Thyroid gland (tissue), 4 donors: ENCODE data around the gene LZTS2. TPM values are rescaled to one million over a fixed set of nuclear protein-coding genes. Genes with fewer than 3 reads are reported as not detected.

Source experiments
- DNase-seq, 2 donors: peaks; one replicate each; pipeline ENCODE4 v3.0.0-alpha.2; 2019
- H3K27ac ChIP-seq, 3 donors: fragments of 200-600 bp; sonication (generic); 1 replicate in 2 of 3; 2 replicates in 1 of 3; pipeline ENCODE4 v1.5.1; 2016 to 2019; ENCODE audit warnings: mild to moderate bottlenecking in 1 of 3, moderate library complexity in 1 of 3
- H3K27me3 ChIP-seq: fragments of 200-600 bp; sonication (generic); one replicate; pipeline ENCODE4 v1.5.1; 2019
- H3K36me3 ChIP-seq, 2 donors: fragments of 200-600 bp; sonication (generic); one replicate each; pipeline ENCODE4 v1.5.1; 2016 to 2019
- H3K4me1 ChIP-seq, 2 donors: fragments of 200-600 bp; sonication (generic); one replicate each; pipeline ENCODE4 v1.5.1; 2017 to 2019
- H3K4me3 ChIP-seq, 3 donors: fragments of 200-600 bp; sonication (generic); replicated peaks in 1 of 3; 1 replicate in 2 of 3; 2 replicates in 1 of 3; pipeline ENCODE4 v1.5.1; 2016; ENCODE audit warnings: mild to moderate bottlenecking in 1 of 3
- H3K9me3 ChIP-seq: fragments of 200-600 bp; sonication (generic); one replicate; pipeline ENCODE4 v1.5.1; 2017
- POLR2A ChIP-seq, 2 donors: fragments of 450-650 bp; IDR thresholded peaks; one replicate each; pipeline ENCODE4 v1.6.1; 2017; ENCODE audit warnings: antibody characterized with exemption in 2 of 2, mild to moderate bottlenecking in 2 of 2, moderate library complexity in 1 of 2
- WGBS, 2 donors: methylation state at CpG; one replicate each; pipeline ENCODE4 v1.1.5; 2017; 5-methylcytosine and 5-hydroxymethylcytosine counted together
- intact Hi-C: fragments of 100-400 bp; cut with DNase I; formaldehyde crosslinking; loops from one replicate; pipeline ENCODE4 v1.15.1; 2023
- total RNA-seq, 4 donors: library from RNA; depleted of rRNA; stranded (reverse); fragments of >200 nt; gene quantifications; one replicate each; pipeline ENCODE4 v1.2.3, GENCODE V29; 2016
- TF ChIP-seq, protein P1 (sequence below), 6 experiments: fragments of 200-600 bp in 3 of 6; fragments of 450-650 bp in 3 of 6; sonication (generic) in 3 of 6; IDR thresholded peaks; one replicate each; pipeline ENCODE4 v1.5.1; 2016 to 2019; ENCODE audit warnings: antibody characterized with exemption in 6 of 6, mild to moderate bottlenecking in 2 of 6, inconsistent platforms in 1 of 6, moderate library complexity in 1 of 6

The LZTS2 gene
- 100 to 1,000 TPM in 1 of 4 donors, 10 to 100 TPM in 3; 75.4 to 107 (median 88.1) TPM for total RNA-seq

DNA sequence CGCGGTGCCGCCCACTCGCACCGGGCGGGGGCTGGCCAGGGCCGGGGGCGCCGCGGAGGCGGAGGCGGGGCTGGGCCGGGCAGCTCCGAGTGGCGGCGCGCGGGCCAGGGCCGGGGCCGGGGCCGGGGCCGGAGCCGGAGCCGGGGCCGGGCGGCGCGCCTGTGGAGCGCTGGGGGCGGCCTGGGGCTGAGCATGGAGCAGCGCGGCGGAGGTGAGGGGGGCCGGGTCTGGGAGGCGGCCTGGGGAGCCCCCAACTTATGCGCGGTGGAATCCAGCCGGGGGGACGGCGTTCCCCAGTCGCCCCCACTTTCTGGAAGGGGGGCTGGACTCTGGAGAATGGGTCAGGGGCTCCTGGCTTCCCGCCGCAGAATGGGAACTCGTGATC is at the start of gene LZTS2:
LZTS2 (plus strand) TSS at position 67 of the 385 bp plus-strand sequence. CDS start 2,731 bp downstream, outside the sequence.
- 0% methylated on average over 3 to 7 of the region's 44 CpGs for WGBS, 2 donors
- DNase-seq: no peak

DNA sequence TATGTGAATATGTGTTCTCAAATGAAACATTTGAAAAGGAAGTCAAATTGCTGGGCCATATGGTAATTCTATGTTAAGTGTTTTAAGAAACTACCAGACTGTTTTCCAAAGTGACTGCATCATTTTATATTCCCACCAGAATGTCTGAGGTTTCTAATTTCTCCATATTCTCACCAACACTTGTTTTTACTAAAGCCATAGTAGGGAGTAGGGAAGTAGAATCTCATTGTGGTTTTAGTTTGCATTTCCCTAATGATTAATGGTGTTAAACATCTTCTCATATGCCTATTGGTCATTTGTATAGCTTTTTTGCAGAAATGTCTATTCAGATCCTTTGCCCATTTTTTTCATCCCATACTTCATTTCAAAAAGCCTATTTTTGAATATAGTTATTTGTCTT is 39.4 kb upstream of the LZTS2 start:
- Histone ChIP-seq H3K9me3 (no peaks in the 10 kb centered on the region), H3K4me1 (peaks cover 11 to 21% of the 10 kb centered on the region in 2 donors), H3K27ac (no peak overlapping the region), H3K27me3 (no peaks in the 10 kb centered on the region), H3K36me3 (peaks cover 0 to 11% of the 10 kb centered on the region in 2 donors), H3K4me3 (no peak overlapping the region)
- no peak for DNase-seq
- TF ChIP-seq, protein P1, sequence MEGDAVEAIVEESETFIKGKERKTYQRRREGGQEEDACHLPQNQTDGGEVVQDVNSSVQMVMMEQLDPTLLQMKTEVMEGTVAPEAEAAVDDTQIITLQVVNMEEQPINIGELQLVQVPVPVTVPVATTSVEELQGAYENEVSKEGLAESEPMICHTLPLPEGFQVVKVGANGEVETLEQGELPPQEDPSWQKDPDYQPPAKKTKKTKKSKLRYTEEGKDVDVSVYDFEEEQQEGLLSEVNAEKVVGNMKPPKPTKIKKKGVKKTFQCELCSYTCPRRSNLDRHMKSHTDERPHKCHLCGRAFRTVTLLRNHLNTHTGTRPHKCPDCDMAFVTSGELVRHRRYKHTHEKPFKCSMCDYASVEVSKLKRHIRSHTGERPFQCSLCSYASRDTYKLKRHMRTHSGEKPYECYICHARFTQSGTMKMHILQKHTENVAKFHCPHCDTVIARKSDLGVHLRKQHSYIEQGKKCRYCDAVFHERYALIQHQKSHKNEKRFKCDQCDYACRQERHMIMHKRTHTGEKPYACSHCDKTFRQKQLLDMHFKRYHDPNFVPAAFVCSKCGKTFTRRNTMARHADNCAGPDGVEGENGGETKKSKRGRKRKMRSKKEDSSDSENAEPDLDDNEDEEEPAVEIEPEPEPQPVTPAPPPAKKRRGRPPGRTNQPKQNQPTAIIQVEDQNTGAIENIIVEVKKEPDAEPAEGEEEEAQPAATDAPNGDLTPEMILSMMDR (IDR thresholded peaks at IDR 0.05): no peak
- no peak for TF ChIP-seq POLR2A (IDR thresholded peaks at IDR 0.05)
- intact Hi-C loops: no loop called here

More for the DNA sequence above, at the start of gene LZTS2:
- TF ChIP-seq POLR2A (IDR thresholded peaks at IDR 0.05): no peak
- TF ChIP-seq, protein P1 (IDR thresholded peaks at IDR 0.05): peak in 1 of 6 experiments; percentile 6
- Histone ChIP-seq H3K4me1 (peaks cover 29 to 39% of the 10 kb centered on the region in 2 donors), H3K27me3 (no peaks in the 10 kb centered on the region), H3K9me3 (no peaks in the 10 kb centered on the region), H3K27ac (peak within 1 kb of the TSS; percentile 99 to 100 (median 99)), H3K4me3 (peak within 1 kb of the TSS; percentile 52 to 81 (median 62)), H3K36me3 (peaks cover 10 to 13% of the 10 kb centered on the region in 2 donors)
- intact Hi-C loops: no loop called here

DNA sequence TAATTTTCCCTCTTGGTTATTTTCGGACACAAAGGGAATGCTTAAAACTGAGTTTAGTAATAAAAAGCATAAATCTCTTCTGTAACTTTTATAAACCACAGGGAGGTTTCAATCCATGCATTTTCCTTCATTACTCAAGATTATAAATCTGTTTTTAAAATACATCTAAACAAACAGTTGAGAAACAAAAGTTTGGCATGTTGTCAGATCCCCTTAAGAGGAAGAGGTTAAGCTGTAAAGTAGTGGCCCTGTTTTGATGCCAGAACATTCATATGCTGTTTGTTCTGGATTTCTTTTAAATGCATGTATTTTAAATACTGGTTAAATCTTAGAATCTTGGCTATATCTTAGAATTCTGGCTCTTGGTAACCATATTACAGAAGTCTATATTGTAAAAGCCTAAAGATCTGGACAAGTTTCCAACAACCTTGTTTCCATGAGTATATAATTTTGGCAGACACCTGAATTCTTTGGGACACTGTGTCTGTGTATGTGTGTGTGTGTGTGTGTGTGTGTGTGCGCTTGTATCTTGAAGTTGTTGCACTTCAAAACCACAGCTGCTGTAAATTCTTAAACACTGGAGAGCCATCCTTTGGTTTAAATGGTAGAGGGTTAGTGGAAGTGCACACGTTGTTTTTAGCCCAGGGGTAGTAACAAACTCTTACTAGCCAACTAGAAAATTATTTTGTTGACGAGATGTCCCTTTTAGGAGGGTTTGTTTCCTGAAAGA is 37.1 kb upstream of the LZTS2 start:
- TF ChIP-seq POLR2A (IDR thresholded peaks at IDR 0.05): no peak
- TF ChIP-seq, protein P1 (IDR thresholded peaks at IDR 0.05): no peak
- Histone ChIP-seq H3K9me3 (no peaks in the 10 kb centered on the region), H3K4me3 (no peak overlapping the region), H3K4me1 (peaks cover 11 to 21% of the 10 kb centered on the region in 2 donors), H3K36me3 (peaks cover 0 to 6% of the 10 kb centered on the region in 2 donors), H3K27me3 (no peaks in the 10 kb centered on the region), H3K27ac (peak overlapping the region; percentile 42 to 75 (median 55))
- WGBS, 2 donors: 40 to 48% methylated on average over 4 of the region's 4 CpGs
- intact Hi-C loops: no loop called here
- peak; percentile 72 to 73 for DNase-seq

GRCh38 chr10:100963826-100964225 is 35.8 kb upstream of the LZTS2 start:
- Histone ChIP-seq H3K9me3 (no peaks in the 10 kb centered on the region), H3K4me3 (no peak overlapping the region), H3K4me1 (peaks cover 14 to 28% of the 10 kb centered on the region in 2 donors), H3K27ac (peak overlapping the region; percentile 24 to 49 (median 42)), H3K27me3 (no peaks in the 10 kb centered on the region), H3K36me3 (peaks cover 0 to 4% of the 10 kb centered on the region in 2 donors)
- TF ChIP-seq, protein P1 (IDR thresholded peaks at IDR 0.05): no peak
- no peak for TF ChIP-seq POLR2A (IDR thresholded peaks at IDR 0.05)
- 59 to 71% methylated on average over 1 of the region's 1 CpG for WGBS, 2 donors
- intact Hi-C loops: no loop called here
- no peak for DNase-seq

DNA sequence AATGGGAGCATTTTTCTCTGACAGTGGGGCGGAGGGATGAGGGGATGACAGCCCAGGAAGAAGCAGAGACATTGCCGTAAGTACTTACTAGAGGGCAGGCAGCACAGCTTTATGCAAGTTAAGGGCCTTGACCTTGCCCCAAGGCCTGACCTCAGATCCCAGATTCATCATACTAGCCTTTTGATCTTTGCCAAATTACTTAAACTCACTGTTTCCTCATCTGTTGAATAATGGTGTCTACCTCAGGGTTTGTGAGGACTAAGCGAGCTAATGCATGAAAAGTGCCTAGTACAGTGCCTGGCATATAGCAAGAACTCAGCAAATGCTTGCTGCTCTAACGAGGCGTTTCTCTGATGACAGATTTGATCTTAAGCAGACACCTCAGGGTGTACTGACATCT is 33.8 kb upstream of the LZTS2 start:
- no peak for DNase-seq
- Histone ChIP-seq H3K9me3 (no peaks in the 10 kb centered on the region), H3K4me3 (no peak overlapping the region), H3K4me1 (peaks cover 23 to 39% of the 10 kb centered on the region in 2 donors), H3K36me3 (no peaks in the 10 kb centered on the region), H3K27ac (no peak overlapping the region), H3K27me3 (no peaks in the 10 kb centered on the region)
- WGBS, 2 donors: 72 to 95% methylated on average over 5 of the region's 5 CpGs
- intact Hi-C loops: no loop called here
- TF ChIP-seq POLR2A (IDR thresholded peaks at IDR 0.05): no peak
- TF ChIP-seq, protein P1 (IDR thresholded peaks at IDR 0.05): no peak
